PC-3 (cell line): Measurements from ENCODE around the gene RERE. TPM values are rescaled to one million over a fixed set of nuclear protein-coding genes. Genes with fewer than 3 reads are reported as not detected.

Experiments used
- ATAC-seq: fragments of 200-7000 bp; cut with Tn5 transposase; 2 replicates; pipeline ENCODE4 v1.9.1; 2020; ENCODE audit warnings: mild to moderate bottlenecking, moderate library complexity
- BruUV-seq: library from RNA; stranded (reverse); fragments of 400-500 nt; replicated peaks from 2 replicates; lab custom pipeline; 2021; lab: Mats Ljungman, UMichigan
- CTCF ChIA-PET: fragments of 300-600 bp; sonication (Branson Sonifier 250); formaldehyde crosslinking; loops from one replicate; lab custom pipeline; 2022; ENCODE audit warnings: antibody characterized with exemption; lab: Charles Lee
- POLR2A ChIA-PET: fragments of 300-600 bp; sonication (Branson Sonifier 250); formaldehyde crosslinking; loops from one replicate; lab custom pipeline; 2022; ENCODE audit warnings: antibody characterized with exemption; ENCODE audit not compliant: unreplicated experiment; lab: Charles Lee
- DNase-seq: peaks from one replicate; pipeline ENCODE4 v3.0.0-alpha.2; 2015
- H2AFZ ChIP-seq: fragments of 300-600 bp; sonication (generic); 2 replicates; pipeline ENCODE4 v1.6.0; 2016; ENCODE audit warnings: antibody characterized with exemption, low read length
- H3F3A ChIP-seq: fragments of 300-600 bp; sonication (generic); one replicate; pipeline ENCODE4 v1.6.0; 2017; ENCODE audit warnings: antibody characterized with exemption, low read length, control low read depth, mild to moderate bottlenecking; ENCODE audit not compliant: unreplicated experiment
- H3K27ac ChIP-seq: fragments of 300-600 bp; sonication (generic); 2 replicates; pipeline ENCODE4 v1.5.1; 2016; ENCODE audit warnings: mild to moderate bottlenecking, low read length
- H3K27me3 ChIP-seq: fragments of 300-600 bp; sonication (generic); 2 replicates; pipeline ENCODE4 v1.6.1; 2016; ENCODE audit warnings: low read length, mixed read lengths
- H3K36me3 ChIP-seq: fragments of 300-600 bp; sonication (generic); 2 replicates; pipeline ENCODE4 v1.6.1; 2016; ENCODE audit warnings: low read depth, mixed run types, low read length, mixed read lengths
- H3K4me1 ChIP-seq: fragments of 300-600 bp; sonication (generic); 2 replicates; pipeline ENCODE4 v1.5.1; 2016; ENCODE audit warnings: low read length; ENCODE audit not compliant: insufficient read depth
- H3K4me2 ChIP-seq: fragments of 300-600 bp; sonication (generic); 2 replicates; pipeline ENCODE4 v1.6.0; 2016; ENCODE audit warnings: low read length
- H3K4me3 ChIP-seq: fragments of 300-600 bp; sonication (generic); 2 replicates; pipeline ENCODE4 v1.5.1; 2016; ENCODE audit warnings: mild to moderate bottlenecking, low read length, mixed read lengths
- H3K79me2 ChIP-seq: fragments of 300-600 bp; sonication (generic); 2 replicates; pipeline ENCODE4 v1.6.1; 2017; ENCODE audit warnings: low read length, mixed read lengths
- H3K9ac ChIP-seq: fragments of 300-600 bp; sonication (generic); 2 replicates; pipeline ENCODE4 v1.6.0; 2016; ENCODE audit warnings: mild to moderate bottlenecking, low read length
- H3K9me2 ChIP-seq: fragments of 300-600 bp; sonication (generic); replicated peaks from 2 replicates; pipeline ENCODE4 v1.6.1; 2016; ENCODE audit warnings: mixed run types, low read length, mixed read lengths
- H3K9me3 ChIP-seq: fragments of 300-600 bp; sonication (generic); 2 replicates; pipeline ENCODE4 v1.6.1; 2016; ENCODE audit warnings: low read length, mixed read lengths
- H4K20me1 ChIP-seq: fragments of 300-600 bp; sonication (generic); 2 replicates; pipeline ENCODE4 v1.6.1; 2016; ENCODE audit warnings: low read length, mixed read lengths
- EZH2 ChIP-seq: fragments of 300-600 bp; sonication (generic); IDR thresholded peaks from one replicate; pipeline ENCODE4 v1.6.1; 2017; ENCODE audit warnings: antibody characterized with exemption, mild to moderate bottlenecking, low read length; ENCODE audit not compliant: unreplicated experiment
- EZH2phosphoT487 ChIP-seq: fragments of 300-600 bp; sonication (generic); IDR thresholded peaks from 2 replicates; pipeline ENCODE4 v1.6.1; 2018; ENCODE audit warnings: mild to moderate bottlenecking, antibody characterized with exemption, low read length, borderline replicate concordance
- intact Hi-C: fragments of 100-400 bp; cut with micrococcal nuclease; formaldehyde crosslinking; loops from 2 replicates; pipeline ENCODE4 v1.9.0; 2023
- total RNA-seq: library from RNA; depleted of rRNA; stranded (reverse); fragments of >200 nt; gene quantifications from 2 replicates; pipeline ENCODE4 v1.2.3, GENCODE V29; 2014
- TF ChIP-seq, protein P1 (sequence below): fragments of 300-600 bp; sonication (generic); conservative IDR thresholded peaks from 2 replicates; pipeline ENCODE4 v1.5.1; 2017; ENCODE audit warnings: antibody characterized with exemption, low read depth, mild to moderate bottlenecking, low read length

RERE gene
- total RNA-seq, 1 experiment from 2014 or later: 24.2 TPM

DNA sequence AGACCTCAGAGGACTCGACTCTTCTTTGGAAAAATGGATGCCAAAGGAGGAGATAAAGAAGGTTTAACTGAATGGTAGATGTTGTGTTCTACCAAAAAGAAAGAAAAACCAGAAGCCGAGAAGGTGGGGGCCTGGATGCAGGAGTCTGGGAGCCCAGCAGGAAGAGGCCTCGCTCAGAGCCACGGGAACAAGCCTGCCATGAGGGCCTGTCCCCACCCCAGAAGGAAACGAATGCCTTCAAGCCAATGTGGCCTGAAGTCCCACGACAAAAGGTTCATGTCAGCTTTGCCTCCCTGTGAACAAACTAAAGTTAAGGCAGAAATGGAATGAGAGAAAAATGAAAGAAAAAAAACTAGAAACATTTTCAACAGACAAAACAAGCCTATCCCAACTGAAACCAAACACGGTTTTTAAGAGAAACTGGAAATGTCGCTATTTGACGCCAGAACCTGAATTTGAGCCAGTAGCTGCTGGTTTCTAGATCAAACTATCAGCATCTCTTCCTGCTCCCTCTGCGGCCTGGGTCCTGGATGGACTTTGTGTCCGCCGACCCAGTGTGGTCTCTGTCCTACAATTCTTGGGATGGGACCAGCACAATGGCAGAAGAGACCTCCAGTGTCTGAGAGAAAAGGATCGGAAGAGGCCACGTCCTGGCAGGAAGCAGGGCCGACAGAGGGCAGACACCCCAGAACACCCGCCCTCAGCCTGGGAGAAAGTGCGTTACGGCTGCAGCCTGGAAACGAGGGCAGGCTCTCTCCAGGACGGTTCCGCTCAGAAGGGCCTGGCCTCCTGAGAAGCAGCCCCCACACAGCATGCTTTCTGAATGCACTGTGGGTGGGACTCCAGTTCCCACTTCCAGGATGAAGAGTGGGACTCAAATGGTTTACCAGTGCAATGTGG, 464.3 kb downstream of the RERE start:
- no peaks in the 10 kb centered on the region for H3F3A ChIP-seq
- no peak overlapping the region for H3K4me3 ChIP-seq
- no peak overlapping the region for H3K9ac ChIP-seq
- ChIA-PET CTCF (interaction anchor here (0.5 kb wide), 1 partner anchor 219 kb away, joined by 4 read pairs; no protein-coding TSS in a partner anchor), POLR2A (no interaction called here)
- no peak overlapping the region for H2AFZ ChIP-seq
- H3K79me2 ChIP-seq: no peaks in the 10 kb centered on the region
- no TSS peak for BruUV-seq
- no peaks in the 10 kb centered on the region for H3K27me3 ChIP-seq
- no peaks in the 10 kb centered on the region for H3K4me1 ChIP-seq
- no peaks in the 10 kb centered on the region for H3K9me2 ChIP-seq
- intact Hi-C loops: no loop called here
- H4K20me1 ChIP-seq: no peaks in the 10 kb centered on the region
- no peak overlapping the region for H3K27ac ChIP-seq
- TF ChIP-seq EZH2phosphoT487 (no peak), EZH2 (no peak)
- TF ChIP-seq, protein P1, sequence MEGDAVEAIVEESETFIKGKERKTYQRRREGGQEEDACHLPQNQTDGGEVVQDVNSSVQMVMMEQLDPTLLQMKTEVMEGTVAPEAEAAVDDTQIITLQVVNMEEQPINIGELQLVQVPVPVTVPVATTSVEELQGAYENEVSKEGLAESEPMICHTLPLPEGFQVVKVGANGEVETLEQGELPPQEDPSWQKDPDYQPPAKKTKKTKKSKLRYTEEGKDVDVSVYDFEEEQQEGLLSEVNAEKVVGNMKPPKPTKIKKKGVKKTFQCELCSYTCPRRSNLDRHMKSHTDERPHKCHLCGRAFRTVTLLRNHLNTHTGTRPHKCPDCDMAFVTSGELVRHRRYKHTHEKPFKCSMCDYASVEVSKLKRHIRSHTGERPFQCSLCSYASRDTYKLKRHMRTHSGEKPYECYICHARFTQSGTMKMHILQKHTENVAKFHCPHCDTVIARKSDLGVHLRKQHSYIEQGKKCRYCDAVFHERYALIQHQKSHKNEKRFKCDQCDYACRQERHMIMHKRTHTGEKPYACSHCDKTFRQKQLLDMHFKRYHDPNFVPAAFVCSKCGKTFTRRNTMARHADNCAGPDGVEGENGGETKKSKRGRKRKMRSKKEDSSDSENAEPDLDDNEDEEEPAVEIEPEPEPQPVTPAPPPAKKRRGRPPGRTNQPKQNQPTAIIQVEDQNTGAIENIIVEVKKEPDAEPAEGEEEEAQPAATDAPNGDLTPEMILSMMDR: no peak
- DNase-seq: no peak
- no peaks in the 10 kb centered on the region for H3K9me3 ChIP-seq
- H3K36me3 ChIP-seq: peaks cover 10% of the 10 kb centered on the region
- no peak for ATAC-seq
- H3K4me2 ChIP-seq: no peak overlapping the region

DNA sequence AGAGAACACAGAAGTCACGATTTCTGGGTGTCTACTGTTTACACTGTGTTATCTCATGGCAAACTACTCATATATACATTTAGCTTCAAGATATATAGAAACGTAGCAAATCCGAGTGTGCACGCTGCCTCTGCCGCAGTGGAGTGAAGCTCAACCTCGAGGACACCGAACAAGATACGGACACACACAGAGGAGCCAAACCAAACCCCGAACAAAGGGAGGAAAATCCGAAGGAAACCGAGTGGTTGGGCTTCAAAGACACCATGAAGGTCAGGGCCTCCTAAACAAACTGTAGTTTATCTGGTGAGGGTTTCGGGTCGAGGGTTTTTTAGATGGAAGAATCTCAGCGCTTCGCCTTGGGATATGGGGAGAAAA, 465.0 kb downstream of the RERE start:
- Histone ChIP-seq H3K4me2 (no peak overlapping the region), H3K36me3 (peaks cover 5% of the 10 kb centered on the region; the same call in 1 of the 2 replicates), H3K9ac (no peak overlapping the region), H3K4me3 (no peak overlapping the region), H3K27ac (no peak overlapping the region), H4K20me1 (no peaks in the 10 kb centered on the region), H3K79me2 (no peaks in the 10 kb centered on the region), H3K4me1 (no peaks in the 10 kb centered on the region), H3K9me2 (no peaks in the 10 kb centered on the region), H2AFZ (no peak overlapping the region), H3K27me3 (no peaks in the 10 kb centered on the region), H3F3A (no peaks in the 10 kb centered on the region), H3K9me3 (no peaks in the 10 kb centered on the region)
- TF ChIP-seq, protein P1: no peak
- TF ChIP-seq EZH2 (no peak), EZH2phosphoT487 (no peak)
- ATAC-seq (no peak), DNase-seq (no peak)
- BruUV-seq: TSS peak; percentile 26
- CTCF ChIA-PET: interaction anchor here (0.5 kb wide), 1 partner anchor 219 kb away, joined by 4 read pairs; no protein-coding TSS in a partner anchor
- intact Hi-C loops: no loop called here
- POLR2A ChIA-PET: no interaction called here
